Ovary (tissue), 3 donors: Measurements from ENCODE around the gene ERAL1.
"Not testable (repeated sequence)": the region's sequence is repeated elsewhere in the genome, so short reads cannot be mapped to it uniquely, and the experiment has no call there.

Source experiments
- CTCF ChIP-seq, 3 donors: fragments of 450-650 bp in 2 of 3; fragments of 200-600 bp in 1 of 3; IDR thresholded peaks; one replicate each; pipeline versions ENCODE4 v1.5.1 to v1.8.0; 2016 to 2022; ENCODE audit warnings: antibody characterized with exemption in 3 of 3, mild to moderate bottlenecking in 1 of 3
- POLR2A ChIP-seq: fragments of 450-650 bp; IDR thresholded peaks from one replicate; pipeline ENCODE4 v1.6.1; 2017; ENCODE audit warnings: antibody characterized with exemption, mild to moderate bottlenecking, moderate library complexity
- donor health status: DM: no; HTN: no; CAD: no.

GRCh38 chr17:28848667-28849066 is 6.1 kb upstream of the ERAL1 start:
- not testable (repeated sequence) for TF ChIP-seq CTCF (IDR thresholded peaks at IDR 0.05); POLR2A
